GM12872 (cell line): ENCODE results near the gene OSTN.

Experiments
- TF ChIP-seq, protein P1 (sequence below): IDR thresholded peaks from 3 replicates; pipeline ENCODE4 v1.5.1; 2011; ENCODE audit warnings: low read depth, mild to moderate bottlenecking, low read length, moderate library complexity; ENCODE audit not compliant: insufficient read depth

Gene OSTN

DNA sequence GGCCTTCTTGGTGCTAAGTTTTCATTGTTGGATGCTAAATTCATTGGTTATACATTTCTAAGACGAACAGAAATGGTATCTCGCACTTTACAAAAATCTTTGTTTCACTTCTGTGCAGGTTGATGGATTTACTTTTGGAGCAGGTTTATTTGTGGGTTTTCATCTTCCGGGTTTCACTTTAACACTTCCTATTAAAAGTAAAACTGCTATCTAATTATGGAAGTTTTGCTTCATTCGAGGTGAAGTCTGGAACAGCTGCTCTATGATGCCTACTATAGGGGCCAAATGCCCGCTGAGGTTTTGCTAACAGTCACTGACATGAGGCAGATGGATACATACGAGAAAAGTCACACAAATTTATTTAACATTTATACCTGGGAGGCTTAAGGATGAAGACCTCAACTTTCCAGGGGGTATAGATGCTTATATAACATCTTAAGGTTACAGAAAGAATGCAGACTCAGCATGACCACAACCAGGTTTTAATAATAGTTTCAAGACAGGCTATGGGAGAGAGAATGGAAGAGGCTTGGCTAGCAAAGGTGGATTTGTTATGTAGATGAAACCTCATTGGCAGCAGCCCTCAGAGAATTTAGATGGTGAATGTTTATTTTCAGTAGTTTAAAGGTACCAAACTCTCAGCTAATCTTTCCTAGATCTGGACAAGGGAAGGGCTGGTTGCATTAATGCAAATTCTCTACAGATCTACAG, 54.2 kb downstream of the OSTN start:
- TF ChIP-seq, protein P1, sequence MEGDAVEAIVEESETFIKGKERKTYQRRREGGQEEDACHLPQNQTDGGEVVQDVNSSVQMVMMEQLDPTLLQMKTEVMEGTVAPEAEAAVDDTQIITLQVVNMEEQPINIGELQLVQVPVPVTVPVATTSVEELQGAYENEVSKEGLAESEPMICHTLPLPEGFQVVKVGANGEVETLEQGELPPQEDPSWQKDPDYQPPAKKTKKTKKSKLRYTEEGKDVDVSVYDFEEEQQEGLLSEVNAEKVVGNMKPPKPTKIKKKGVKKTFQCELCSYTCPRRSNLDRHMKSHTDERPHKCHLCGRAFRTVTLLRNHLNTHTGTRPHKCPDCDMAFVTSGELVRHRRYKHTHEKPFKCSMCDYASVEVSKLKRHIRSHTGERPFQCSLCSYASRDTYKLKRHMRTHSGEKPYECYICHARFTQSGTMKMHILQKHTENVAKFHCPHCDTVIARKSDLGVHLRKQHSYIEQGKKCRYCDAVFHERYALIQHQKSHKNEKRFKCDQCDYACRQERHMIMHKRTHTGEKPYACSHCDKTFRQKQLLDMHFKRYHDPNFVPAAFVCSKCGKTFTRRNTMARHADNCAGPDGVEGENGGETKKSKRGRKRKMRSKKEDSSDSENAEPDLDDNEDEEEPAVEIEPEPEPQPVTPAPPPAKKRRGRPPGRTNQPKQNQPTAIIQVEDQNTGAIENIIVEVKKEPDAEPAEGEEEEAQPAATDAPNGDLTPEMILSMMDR: no peak

DNA sequence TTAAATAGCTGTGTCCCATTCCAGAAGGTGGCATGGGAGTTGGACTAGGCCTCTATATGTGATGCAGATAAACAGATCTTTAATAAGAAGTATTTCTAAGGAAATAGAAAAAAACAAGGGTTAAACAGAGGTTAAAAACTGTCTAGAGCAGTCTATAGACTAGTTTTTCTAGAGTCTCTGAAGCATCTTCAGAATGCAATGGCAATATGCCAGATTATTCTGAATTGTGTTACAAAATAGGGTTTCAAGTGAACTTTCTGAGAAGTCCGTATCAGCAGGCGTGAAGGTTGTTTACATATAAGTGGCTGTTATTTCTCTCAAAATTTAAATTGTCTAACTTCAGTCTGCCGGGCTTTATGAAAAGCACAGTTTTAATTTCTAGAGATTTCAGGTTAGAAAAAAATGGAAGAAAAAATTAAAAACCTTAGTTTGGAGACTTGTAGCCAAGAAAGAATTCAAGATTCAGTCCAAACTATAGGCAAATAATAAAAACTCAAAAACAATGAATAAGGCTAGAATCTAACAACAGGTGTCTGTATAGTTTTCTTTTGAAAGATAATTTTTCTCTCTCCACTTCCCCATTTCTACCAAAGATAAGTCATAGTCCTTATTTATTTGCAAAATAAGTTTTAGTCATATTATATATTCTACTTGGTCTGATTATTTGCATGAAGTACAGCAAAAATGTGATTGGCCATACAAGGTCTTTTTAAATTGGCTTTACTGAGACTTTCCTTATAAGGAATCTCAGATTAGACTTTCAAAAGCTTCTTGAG, 55.2 kb downstream of the OSTN start:
- TF ChIP-seq, protein P1: no peak

DNA sequence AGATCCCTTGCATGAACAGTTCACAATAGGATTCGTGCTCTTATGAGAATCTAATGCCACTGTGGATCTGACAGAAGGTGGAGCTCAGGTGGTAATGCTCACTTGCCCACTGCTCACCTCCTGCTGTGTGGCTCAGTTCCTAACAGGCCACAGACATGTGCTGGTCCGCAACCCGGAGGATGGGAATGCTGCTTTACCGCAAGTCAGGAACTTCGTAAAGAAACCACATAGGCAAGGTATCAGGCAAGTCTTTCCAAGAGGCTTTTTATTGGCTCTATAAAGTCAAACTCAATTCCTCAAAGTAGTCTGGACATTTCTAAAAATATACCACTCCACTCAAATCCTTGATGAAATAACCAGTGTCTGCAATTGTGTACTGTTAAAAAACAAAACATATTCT, 56.1 kb downstream of the OSTN start:
- TF ChIP-seq, protein P1: no peak

DNA sequence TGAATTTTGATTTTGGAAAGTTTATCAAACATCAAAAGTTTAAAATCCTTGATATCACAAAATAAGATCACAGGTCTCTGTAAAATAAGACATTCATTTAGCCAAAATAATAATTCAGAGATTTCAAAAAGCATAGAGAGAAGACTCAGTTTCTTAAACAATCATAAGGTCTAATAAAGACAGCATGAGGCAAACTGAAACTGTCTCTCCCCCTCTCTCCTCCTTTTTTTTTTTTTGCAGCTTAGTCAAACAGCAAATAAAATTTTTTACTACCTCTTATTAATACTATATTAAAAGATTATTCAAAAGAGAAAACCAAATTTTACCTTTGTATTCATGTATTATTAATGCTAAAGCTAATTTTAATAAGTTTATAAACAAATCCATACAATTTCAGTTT, 57.4 kb downstream of the OSTN start:
- TF ChIP-seq, protein P1: no peak

DNA sequence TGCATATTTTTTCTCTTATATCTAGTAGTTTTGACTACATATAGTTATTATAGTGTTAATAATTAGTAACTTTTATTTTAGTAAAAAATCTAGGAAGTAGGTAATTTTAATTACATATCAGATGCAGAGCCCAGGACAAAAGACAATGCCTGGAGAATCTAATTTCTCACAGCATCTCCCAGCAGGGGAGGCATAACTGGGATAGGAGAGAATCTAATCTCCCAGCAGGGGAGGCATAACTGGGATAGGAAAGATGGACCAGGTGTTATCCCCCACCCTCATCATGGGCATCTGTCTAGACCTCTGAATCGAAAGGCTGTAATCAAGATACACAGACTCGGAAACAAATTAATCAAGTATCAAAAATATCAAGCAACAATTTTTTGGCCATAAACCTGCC, 58.2 kb downstream of the OSTN start:
- TF ChIP-seq, protein P1: no peak

DNA sequence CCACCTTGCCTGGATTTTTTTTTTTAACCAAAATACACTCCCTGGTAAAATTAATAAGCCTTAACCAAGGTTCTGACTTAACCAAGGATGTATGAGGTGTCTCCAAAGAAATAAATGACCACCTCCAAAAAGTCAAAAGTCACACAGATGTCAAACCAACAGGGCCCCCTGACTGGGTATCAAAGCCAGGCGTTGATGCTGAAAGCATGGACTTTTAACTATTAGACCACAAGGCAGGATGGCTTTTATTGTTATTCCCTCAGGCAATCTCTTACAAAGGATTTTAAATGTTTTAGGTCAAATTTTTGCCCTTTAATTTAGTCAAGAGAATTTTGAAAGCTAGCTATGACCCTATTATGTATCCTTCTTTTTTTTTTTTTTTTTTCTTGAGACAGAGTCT, 60.4 kb downstream of the OSTN start:
- TF ChIP-seq, protein P1: no peak

DNA sequence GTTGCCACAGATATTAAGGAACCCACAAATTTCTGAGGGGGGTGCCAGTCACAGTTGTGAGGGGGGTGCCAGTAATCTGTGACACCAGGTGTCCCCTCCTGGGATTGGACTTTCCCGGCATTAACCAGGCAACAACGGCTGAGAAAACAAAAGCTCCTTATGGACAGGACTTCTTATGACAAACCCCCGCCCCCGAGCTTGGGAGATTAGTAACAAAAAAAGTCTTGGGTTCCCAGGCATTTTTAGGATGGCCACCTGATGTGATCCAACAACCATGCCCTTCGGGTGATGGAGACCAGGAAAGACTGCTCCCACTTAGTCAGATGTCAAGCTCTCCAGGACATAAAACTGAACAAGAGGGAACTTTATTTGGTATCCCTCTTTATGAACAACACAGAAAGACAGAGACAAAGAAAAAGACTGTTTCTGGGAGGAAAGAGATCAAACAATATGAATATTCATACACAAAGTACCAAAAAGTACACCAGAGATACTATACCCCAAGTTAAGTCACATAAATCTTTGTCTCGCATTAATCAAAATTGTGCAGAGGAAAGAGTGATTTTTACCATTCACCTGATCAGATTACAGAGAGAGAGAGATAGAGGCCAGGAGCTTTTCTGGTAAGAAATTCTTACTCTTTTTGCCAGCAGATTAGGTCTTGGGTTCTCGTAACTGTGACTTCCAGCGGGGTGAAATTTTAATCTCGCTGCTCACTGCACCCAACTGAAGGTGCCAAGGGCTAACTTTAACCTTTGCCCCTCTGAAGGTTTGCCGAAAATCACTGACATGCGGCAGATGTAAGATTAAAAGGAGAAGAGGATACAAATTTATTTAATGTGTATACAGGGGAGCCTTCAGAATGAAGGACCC, 61.6 kb downstream of the OSTN start:
- TF ChIP-seq, protein P1: no peak
